GM12878 (cell line): ENCODE measurements around the gene LPCAT3. TPM values are rescaled to one million over a fixed set of nuclear protein-coding genes. Genes with fewer than 3 reads are reported as not detected.
A peak's percentile ranks its signal among the peaks of the same experiment; 100 is the strongest.

Experiments used
- BACH1 ChIP-seq: fragments of 450-650 bp; IDR thresholded peaks from 2 replicates; pipeline ENCODE4 v1.6.1; 2017; ENCODE audit warnings: mild to moderate bottlenecking, borderline replicate concordance
- BRCA1 ChIP-seq: IDR thresholded peaks from 2 replicates; pipeline ENCODE4 v1.6.1; 2011; ENCODE audit warnings: low read depth, low read length, improper control_type of control experiment
- CBFB ChIP-seq: IDR thresholded peaks from 2 replicates; pipeline ENCODE4 v1.6.1; 2016; ENCODE audit warnings: antibody characterized with exemption, low read depth
- CHD2 ChIP-seq: IDR thresholded peaks from 2 replicates; pipeline ENCODE4 v1.6.1; 2011; ENCODE audit warnings: low read depth, low read length, improper control_type of control experiment, borderline replicate concordance
- EGR1 ChIP-seq, 2 experiments: IDR thresholded peaks; 1 replicate in 1 of 2; 2 replicates in 1 of 2; pipeline ENCODE4 v1.6.1; 2011 to 2012; ENCODE audit warnings: low read depth in 2 of 2, low read length in 2 of 2, borderline replicate concordance in 1 of 2, mild to moderate bottlenecking in 1 of 2, moderate library complexity in 1 of 2
- EP300 ChIP-seq, 2 experiments: fragments of 150-350 bp in 1 of 2; IDR thresholded peaks; 2 replicates each; pipeline ENCODE4 v1.6.1; 2011 to 2012; ENCODE audit warnings: low read depth in 2 of 2, low read length in 2 of 2, borderline replicate concordance in 1 of 2, improper control_type of control experiment in 1 of 2, inconsistent platforms in 1 of 2; ENCODE audit not compliant: control insufficient read depth in 1 of 2
- GATAD2B ChIP-seq: fragments of 450-650 bp; conservative IDR thresholded peaks from 2 replicates; pipeline ENCODE4 v1.6.1; 2017; ENCODE audit warnings: low read depth, mild to moderate bottlenecking, moderate library complexity
- IKZF1 ChIP-seq: fragments of 450-650 bp; conservative IDR thresholded peaks from 2 replicates; pipeline ENCODE4 v1.6.1; 2017; ENCODE audit warnings: antibody characterized with exemption, mild to moderate bottlenecking
- IRF4 ChIP-seq: IDR thresholded peaks from 2 replicates; pipeline ENCODE4 v1.6.1; 2011; ENCODE audit warnings: low read depth, low read length
- KAT2A ChIP-seq: conservative IDR thresholded peaks from 2 replicates; pipeline ENCODE4 v1.6.1; 2011; ENCODE audit warnings: low read depth, low read length; ENCODE audit not compliant: control insufficient read depth
- MAX ChIP-seq: IDR thresholded peaks from 2 replicates; pipeline ENCODE4 v1.6.1; 2012; ENCODE audit warnings: low read depth, low read length, improper control_type of control experiment
- MEF2A ChIP-seq: IDR thresholded peaks from 2 replicates; pipeline ENCODE4 v1.6.1; 2011; ENCODE audit warnings: low read depth, mild to moderate bottlenecking, low read length, moderate library complexity; ENCODE audit not compliant: insufficient read depth
- MTA2 ChIP-seq: fragments of 450-650 bp; IDR thresholded peaks from 2 replicates; pipeline ENCODE4 v1.6.1; 2016; ENCODE audit warnings: low read depth, mild to moderate bottlenecking, moderate library complexity
- POLR2AphosphoS2 ChIP-seq: IDR thresholded peaks from 2 replicates; pipeline ENCODE4 v1.6.1; 2011; ENCODE audit warnings: low read depth, mild to moderate bottlenecking, low read length, improper control_type of control experiment, moderate library complexity
- POU2F2 ChIP-seq: IDR thresholded peaks from 3 replicates; pipeline ENCODE4 v1.6.1; 2011; ENCODE audit warnings: low read depth, mild to moderate bottlenecking, low read length, borderline replicate concordance
- RFX5 ChIP-seq: IDR thresholded peaks from 2 replicates; pipeline ENCODE4 v1.6.1; 2011; ENCODE audit warnings: low read depth, low read length, improper control_type of control experiment
- SKIL ChIP-seq: fragments of 450-650 bp; IDR thresholded peaks from 2 replicates; pipeline ENCODE4 v1.6.1; 2017; ENCODE audit warnings: mild to moderate bottlenecking, low read depth, inconsistent platforms; ENCODE audit not compliant: poor library complexity, severe bottlenecking
- SMARCA5 ChIP-seq: fragments of 450-650 bp; IDR thresholded peaks from 2 replicates; pipeline ENCODE4 v1.6.1; 2017; ENCODE audit warnings: mild to moderate bottlenecking
- ZNF207 ChIP-seq: fragments of 450-650 bp; IDR thresholded peaks from 2 replicates; pipeline ENCODE4 v1.6.1; 2014; ENCODE audit warnings: antibody characterized with exemption, mild to moderate bottlenecking, borderline replicate concordance
- polyA plus RNA-seq, 11 experiments: library from polyadenylated mRNA; depleted of rRNA in 4 of 11; unstranded in 6 of 11; stranded (reverse) in 5 of 11; fragments of >200 nt; fragmentation: Nextera tagmentation in 4 of 11; fragmentation: Illumina TruSeq in 1 of 11; extraction: Ambion mirVana in 4 of 11; extraction: Trizol in 1 of 11; gene quantifications; 1 replicate in 1 of 11; 2 replicates in 10 of 11; pipeline versions ENCODE4 v1.2.1 to v1.2.3, GENCODE V29; 2011 to 2016; ENCODE audit warnings: inconsistent platforms in 2 of 11, missing spikeins in 2 of 11, low read depth in 1 of 11
- total RNA-seq, 4 experiments: library from RNA; depleted of rRNA in 3 of 4; stranded (reverse); fragments of >200 nt in 3 of 4; fragmentation: Illumina TruSeq in 1 of 4; extraction: Trizol in 1 of 4; gene quantifications; 2 replicates each; pipeline versions ENCODE4 v1.2.1 to v1.2.3, GENCODE V29; 2013 to 2021
- TF ChIP-seq, protein P1 (sequence below): IDR thresholded peaks from 2 replicates; pipeline ENCODE4 v1.6.1; 2012; ENCODE audit warnings: low read depth, low read length, improper control_type of control experiment

Gene LPCAT3
- total and polyA plus RNA-seq, 10 of the 15 experiments (the other 5 are each of a cell fraction or from before 2014, with no cell fraction given), result 2.6 to 48.3 (median 23.0) TPM

- TF ChIP-seq POU2F2, result no peak
- no peak for TF ChIP-seq IRF4
- TF ChIP-seq, protein P1, sequence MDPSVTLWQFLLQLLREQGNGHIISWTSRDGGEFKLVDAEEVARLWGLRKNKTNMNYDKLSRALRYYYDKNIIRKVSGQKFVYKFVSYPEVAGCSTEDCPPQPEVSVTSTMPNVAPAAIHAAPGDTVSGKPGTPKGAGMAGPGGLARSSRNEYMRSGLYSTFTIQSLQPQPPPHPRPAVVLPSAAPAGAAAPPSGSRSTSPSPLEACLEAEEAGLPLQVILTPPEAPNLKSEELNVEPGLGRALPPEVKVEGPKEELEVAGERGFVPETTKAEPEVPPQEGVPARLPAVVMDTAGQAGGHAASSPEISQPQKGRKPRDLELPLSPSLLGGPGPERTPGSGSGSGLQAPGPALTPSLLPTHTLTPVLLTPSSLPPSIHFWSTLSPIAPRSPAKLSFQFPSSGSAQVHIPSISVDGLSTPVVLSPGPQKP, result no peak
- no peak for TF ChIP-seq RFX5
- TF ChIP-seq BACH1, result no peak
- TF ChIP-seq ZNF207, result no peak
- TF ChIP-seq SMARCA5, result no peak
- TF ChIP-seq MAX, result peak; percentile 35; the same call in 1 of the 2 replicates
- 0 out of 2 replicates have a peak, but pooled peaks have one; percentile 37 for TF ChIP-seq MTA2
- TF ChIP-seq EGR1 (IDR thresholded peaks at IDR 0.05; ENCODE audit: borderline replicate concordance in 1 of 2, low read depth in 2 of 2, low read length in 2 of 2), result 0 out of 3 replicates have a peak, but pooled peaks of 1 of the 2 experiments have one; percentile 37
- no peak for TF ChIP-seq SKIL
- TF ChIP-seq CHD2, result no peak
- peak in 1 of 2 experiments; percentile 20; a peak in 1 of 4 replicates for TF ChIP-seq EP300 (IDR thresholded peaks at IDR 0.05; ENCODE audit: borderline replicate concordance in 1 of 2, control insufficient read depth in 1 of 2, low read depth in 2 of 2, low read length in 2 of 2)
- TF ChIP-seq BRCA1, result no peak
- TF ChIP-seq IKZF1, result peak; percentile 36; the same call in 1 of the 2 replicates
- no peak for TF ChIP-seq MEF2A
- TF ChIP-seq CBFB, result no peak
- TF ChIP-seq KAT2A, result no peak
- TF ChIP-seq POLR2AphosphoS2, result peak; percentile 22; the same call in 1 of the 2 replicates
- TF ChIP-seq GATAD2B, result peak; percentile 69; the same call in 1 of the 2 replicates
Measured at GRCh38 chr12:6956021-6956727, 62.1 kb downstream of the LPCAT3 start (continued).
